Colonic mucosa (tissue), 4 donors: ENCODE measurements around the gene ZNF17. TPM values are rescaled to one million over a fixed set of nuclear protein-coding genes. Genes with fewer than 3 reads are reported as not detected.

Source experiments
- DNase-seq: peaks from one replicate; pipeline ENCODE4 v3.0.0-alpha.2; 2020
- H3K27ac ChIP-seq: fragments of 200-600 bp; one replicate; pipeline ENCODE4 v1.8.0; 2021
- H3K27me3 ChIP-seq: fragments of 200-600 bp; one replicate; pipeline ENCODE4 v1.8.0; 2021
- H3K36me3 ChIP-seq: fragments of 200-600 bp; one replicate; pipeline ENCODE4 v1.8.0; 2021
- H3K4me1 ChIP-seq: fragments of 200-600 bp; one replicate; pipeline ENCODE4 v1.8.0; 2021; ENCODE audit warnings: mild to moderate bottlenecking
- H3K4me3 ChIP-seq: fragments of 200-600 bp; one replicate; pipeline ENCODE4 v1.8.0; 2021
- H3K9ac ChIP-seq, 2 donors: one replicate each; pipeline ENCODE4 v1.7.0; 2013; ENCODE audit warnings: control low read depth in 2 of 2, low read depth in 2 of 2, low read length in 2 of 2
- H3K9me3 ChIP-seq: fragments of 200-600 bp; one replicate; pipeline ENCODE4 v1.8.0; 2021
- intact Hi-C: fragments of 100-400 bp; cut with DNase I; formaldehyde crosslinking; loops from one replicate; pipeline ENCODE4 v1.14.1; 2022
- total RNA-seq, 2 donors: library from RNA; stranded (reverse); fragmentation: NEBNext Ultra II Directional in 1 of 2; extraction: Animal tissue kit (Norgen Biotek cat#: 25700) in 1 of 2; gene quantifications; one replicate each; pipeline ENCODE4 v1.2.1, GENCODE V29; 2021
- TF ChIP-seq, protein P1 (sequence below): fragments of 200-600 bp; IDR thresholded peaks from one replicate; pipeline ENCODE4 v1.8.0; 2022; ENCODE audit warnings: antibody characterized with exemption, mild to moderate bottlenecking
- donor health status: healthy.
- donor health status: DM: no; HTN: no; CAD: no.
- donor health status: DM: no; HTN: no; CAD: no.

Gene ZNF17
- total RNA-seq, 2 donors from 2014 or later, result 6.2 to 6.9 TPM

DNA sequence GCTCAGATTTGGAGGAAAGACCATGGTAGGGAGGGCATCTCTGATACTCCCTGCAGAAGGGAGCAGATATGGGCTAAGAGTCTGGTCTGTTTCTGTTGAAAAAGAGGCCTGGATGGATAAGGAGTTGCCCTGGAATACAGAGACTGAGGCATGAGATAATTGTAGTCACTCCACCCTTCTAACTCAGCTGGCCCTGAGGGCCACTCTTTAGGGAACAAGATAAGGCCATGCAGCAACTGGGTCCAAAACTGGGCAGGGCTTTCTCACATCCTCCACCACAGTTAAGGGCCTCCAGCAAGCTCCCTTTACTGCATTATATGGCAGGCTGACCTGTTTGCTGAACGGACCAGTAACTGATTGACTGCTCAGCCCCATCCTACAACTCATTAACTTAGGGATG, 25.5 kb downstream of the ZNF17 start:
- no peak overlapping the region for H3K27ac ChIP-seq
- no peaks in the 10 kb centered on the region for H3K27me3 ChIP-seq
- peak overlapping the region in 1 of 2 donors; percentile 73 for H3K9ac ChIP-seq
- no peak overlapping the region for H3K4me3 ChIP-seq
- no peaks in the 10 kb centered on the region for H3K36me3 ChIP-seq
- H3K9me3 ChIP-seq, result no peaks in the 10 kb centered on the region
- DNase-seq, result no peak
- no peaks in the 10 kb centered on the region for H3K4me1 ChIP-seq
- intact Hi-C loops, result no loop called here
- TF ChIP-seq, protein P1, sequence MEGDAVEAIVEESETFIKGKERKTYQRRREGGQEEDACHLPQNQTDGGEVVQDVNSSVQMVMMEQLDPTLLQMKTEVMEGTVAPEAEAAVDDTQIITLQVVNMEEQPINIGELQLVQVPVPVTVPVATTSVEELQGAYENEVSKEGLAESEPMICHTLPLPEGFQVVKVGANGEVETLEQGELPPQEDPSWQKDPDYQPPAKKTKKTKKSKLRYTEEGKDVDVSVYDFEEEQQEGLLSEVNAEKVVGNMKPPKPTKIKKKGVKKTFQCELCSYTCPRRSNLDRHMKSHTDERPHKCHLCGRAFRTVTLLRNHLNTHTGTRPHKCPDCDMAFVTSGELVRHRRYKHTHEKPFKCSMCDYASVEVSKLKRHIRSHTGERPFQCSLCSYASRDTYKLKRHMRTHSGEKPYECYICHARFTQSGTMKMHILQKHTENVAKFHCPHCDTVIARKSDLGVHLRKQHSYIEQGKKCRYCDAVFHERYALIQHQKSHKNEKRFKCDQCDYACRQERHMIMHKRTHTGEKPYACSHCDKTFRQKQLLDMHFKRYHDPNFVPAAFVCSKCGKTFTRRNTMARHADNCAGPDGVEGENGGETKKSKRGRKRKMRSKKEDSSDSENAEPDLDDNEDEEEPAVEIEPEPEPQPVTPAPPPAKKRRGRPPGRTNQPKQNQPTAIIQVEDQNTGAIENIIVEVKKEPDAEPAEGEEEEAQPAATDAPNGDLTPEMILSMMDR, result no peak

DNA sequence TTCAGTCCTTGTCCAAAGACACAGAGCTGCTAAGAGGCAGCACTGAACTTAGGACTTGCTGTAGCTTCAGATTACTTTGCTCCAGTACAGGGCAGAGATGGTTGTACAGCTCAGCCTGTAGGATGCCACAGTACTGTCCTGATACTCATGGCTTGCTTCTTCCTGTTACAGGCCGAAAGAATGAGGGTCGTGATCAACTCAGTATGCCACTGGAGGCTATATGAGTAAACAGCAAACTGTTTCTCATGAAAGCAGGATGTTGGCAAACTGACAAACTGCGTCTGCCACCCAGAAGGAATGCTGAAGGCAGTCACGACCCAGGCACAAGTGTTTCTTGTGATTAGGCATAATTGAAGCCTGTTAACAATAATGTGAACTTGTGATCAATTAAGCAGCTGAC, 27.0 kb downstream of the ZNF17 start:
- DNase-seq, result no peak
- no peak overlapping the region for H3K9ac ChIP-seq
- no peaks in the 10 kb centered on the region for H3K27me3 ChIP-seq
- H3K9me3 ChIP-seq, result no peaks in the 10 kb centered on the region
- TF ChIP-seq, protein P1, result no peak
- no peaks in the 10 kb centered on the region for H3K36me3 ChIP-seq
- H3K4me1 ChIP-seq, result no peaks in the 10 kb centered on the region
- no peak overlapping the region for H3K4me3 ChIP-seq
- no peak overlapping the region for H3K27ac ChIP-seq
- intact Hi-C loops, result no loop called here

DNA sequence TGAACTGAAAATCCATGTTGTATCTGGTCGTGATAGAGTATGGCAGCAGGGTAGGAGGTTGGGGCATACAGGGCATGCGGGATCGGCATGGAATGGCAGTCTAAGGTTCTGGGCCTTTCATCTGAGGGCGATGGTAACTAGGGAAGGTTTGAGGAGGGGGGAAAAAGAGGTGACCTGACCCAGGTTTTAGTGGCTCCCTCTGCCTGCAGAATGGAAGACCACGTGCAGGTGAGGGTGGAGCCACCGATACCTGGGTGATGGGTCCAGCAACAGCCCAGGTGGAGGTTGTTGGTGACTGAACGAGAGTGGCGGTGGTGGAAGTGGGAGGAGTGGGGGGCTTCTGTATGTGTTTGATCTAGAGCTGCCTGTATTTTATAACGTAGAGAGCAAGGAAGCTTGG, 28.0 kb downstream of the ZNF17 start:
- intact Hi-C loops, result no loop called here
- Histone ChIP-seq H3K9me3 (peaks cover 6% of the 10 kb centered on the region), H3K4me3 (no peak overlapping the region), H3K9ac (no peak overlapping the region), H3K27ac (no peak overlapping the region), H3K4me1 (no peaks in the 10 kb centered on the region), H3K36me3 (peaks cover 6% of the 10 kb centered on the region), H3K27me3 (no peaks in the 10 kb centered on the region)
- TF ChIP-seq, protein P1, result no peak
- DNase-seq, result no peak

DNA sequence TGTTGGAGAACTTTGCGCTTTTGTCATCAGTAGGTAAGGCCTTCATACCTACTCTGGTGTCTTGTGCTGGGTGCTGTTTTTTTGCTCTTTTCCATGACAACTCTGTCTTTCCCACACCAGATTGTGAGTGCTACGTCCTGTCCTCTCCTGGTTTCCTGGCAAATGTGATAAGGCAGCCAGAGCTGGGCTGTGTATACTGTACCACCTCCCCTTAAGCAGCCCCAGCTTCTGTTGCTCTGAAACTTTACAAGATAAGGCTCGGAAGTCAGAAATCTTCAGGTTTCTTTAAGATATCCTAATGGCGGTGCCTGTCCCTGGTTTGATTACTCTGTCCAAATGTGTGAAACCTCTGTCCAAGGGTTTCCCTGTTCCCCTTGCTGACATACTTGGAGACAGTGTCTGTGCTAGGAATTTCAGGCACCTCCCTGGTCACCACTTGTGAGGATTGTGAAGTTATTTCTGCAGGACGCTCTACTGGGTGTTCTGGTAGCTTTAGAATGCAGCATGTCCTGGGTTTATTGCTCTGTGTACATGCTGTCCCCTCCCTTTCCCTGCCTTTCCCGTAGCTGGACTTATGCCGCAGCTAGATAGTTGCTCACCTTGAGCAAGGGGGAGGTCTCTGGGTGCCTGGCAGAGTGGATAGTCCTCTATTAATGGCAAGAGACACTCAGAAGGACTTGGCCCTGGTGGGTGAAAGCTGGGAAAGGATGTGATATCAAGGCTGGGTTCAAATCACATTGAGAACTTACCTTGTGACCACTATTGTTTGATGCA, 31.2 kb downstream of the ZNF17 start:
- intact Hi-C loops, result no loop called here
- Histone ChIP-seq H3K9me3 (peaks cover 11% of the 10 kb centered on the region), H3K36me3 (peaks cover 12% of the 10 kb centered on the region), H3K4me3 (no peak overlapping the region), H3K4me1 (no peaks in the 10 kb centered on the region), H3K9ac (no peak overlapping the region), H3K27me3 (no peaks in the 10 kb centered on the region), H3K27ac (no peak overlapping the region)
- TF ChIP-seq, protein P1, result no peak
- no peak for DNase-seq

DNA sequence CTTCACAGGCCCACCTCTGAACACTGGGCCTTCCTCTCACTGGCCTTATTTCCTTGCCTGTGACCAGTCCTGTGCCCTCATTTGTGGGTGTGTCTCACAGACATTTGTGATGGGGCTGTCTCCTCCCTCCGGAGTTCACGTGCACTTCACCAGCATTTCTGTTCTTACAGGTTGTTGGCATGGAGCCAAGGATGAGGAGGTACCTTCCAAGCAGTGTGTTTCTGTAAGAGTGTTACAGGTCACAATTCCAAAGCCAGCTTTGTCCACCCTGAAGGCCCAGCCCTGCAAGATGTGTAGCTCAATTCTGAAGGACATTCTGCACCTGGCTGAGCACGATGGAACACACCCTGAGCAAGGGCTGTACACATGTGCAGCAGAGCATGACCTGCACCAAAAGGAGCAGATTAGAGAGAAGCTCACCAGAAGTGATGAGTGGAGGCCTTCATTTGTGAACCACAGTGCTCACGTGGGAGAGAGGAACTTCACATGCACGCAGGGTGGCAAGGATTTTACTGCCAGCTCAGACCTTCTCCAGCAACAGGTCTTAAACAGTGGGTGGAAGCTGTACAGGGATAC, 32.2 kb downstream of the ZNF17 start:
- no peak for DNase-seq
- no peak overlapping the region for H3K9ac ChIP-seq
- intact Hi-C loops, result no loop called here
- H3K27ac ChIP-seq, result no peak overlapping the region
- peaks cover 12% of the 10 kb centered on the region for H3K36me3 ChIP-seq
- H3K27me3 ChIP-seq, result no peaks in the 10 kb centered on the region
- TF ChIP-seq, protein P1, result no peak
- no peaks in the 10 kb centered on the region for H3K4me1 ChIP-seq
- peaks cover 11% of the 10 kb centered on the region for H3K9me3 ChIP-seq
- H3K4me3 ChIP-seq, result no peak overlapping the region
